A549 (cell line): Measurements from ENCODE around the gene HNRNPUL2. TPM values are rescaled to one million over a fixed set of nuclear protein-coding genes. Genes with fewer than 3 reads are reported as not detected.
A peak's percentile ranks its signal among the peaks of the same experiment; 100 is the strongest.

Experiments used
- ATAC-seq, 2 experiments: fragments of 200-7000 bp in 1 of 2; fragments of >200 bp in 1 of 2; cut with Nextera tagmentation in 1 of 2; cut with Tn5 transposase in 1 of 2; 3 replicates each; pipeline versions ENCODE4 v1.8.0 to v1.9.1; 2018 to 2020; ENCODE audit warnings: mild to moderate bottlenecking in 1 of 2, moderate library complexity in 1 of 2
- CTCF ChIA-PET: fragments of 300-600 bp; sonication (Branson Sonifier 250); formaldehyde crosslinking; extraction: SDS; loops from one replicate; lab custom pipeline; 2021; ENCODE audit warnings: antibody characterized with exemption, inconsistent platforms; lab: Yijun Ruan, JAX
- POLR2A ChIA-PET: fragments of 350-600 bp; formaldehyde crosslinking; extraction: SDS; loops from one replicate; lab custom pipeline; 2021; ENCODE audit warnings: antibody characterized with exemption, inconsistent platforms; lab: Yijun Ruan, JAX
- DNase-seq, 2 experiments: peaks; one replicate each; pipeline versions ENCODE4 v3.0.0 to v3.0.0-alpha.2; 2011 to 2016; ENCODE audit warnings: low read depth in 1 of 2, low spot score in 1 of 2
- FAIRE-seq: peaks from 2 replicates; lab custom pipeline; 2011; peaks lifted over from hg19 to GRCh38; lab: Jason Lieb, UNC
- H3K27ac ChIP-seq, 2 experiments: fragments of >200 bp; sonication (Bioruptor Twin); formaldehyde crosslinking; 3 replicates each; pipeline ENCODE4 v1.5.1; 2016 to 2017
- H3K4me1 ChIP-seq: fragments of >200 bp; sonication (Bioruptor Twin); formaldehyde crosslinking; 3 replicates; pipeline ENCODE4 v1.6.1; 2016
- H3K4me2 ChIP-seq: fragments of >200 bp; sonication (Bioruptor Twin); formaldehyde crosslinking; 3 replicates; pipeline ENCODE4 v1.6.1; 2016
- H3K4me3 ChIP-seq: fragments of >200 bp; sonication (Bioruptor Twin); formaldehyde crosslinking; 3 replicates; pipeline ENCODE4 v1.5.1; 2016
- H3K9me3 ChIP-seq: fragments of >200 bp; sonication (Bioruptor Twin); formaldehyde crosslinking; 3 replicates; pipeline ENCODE4 v1.6.1; 2016
- CHD4 ChIP-seq: fragments of 200-600 bp; sonication (generic); IDR thresholded peaks from 2 replicates; pipeline ENCODE4 v1.6.1; 2016; ENCODE audit warnings: antibody characterized with exemption, mild to moderate bottlenecking, borderline replicate concordance
- E2F6 ChIP-seq: IDR thresholded peaks from 2 replicates; pipeline ENCODE4 v1.6.1; 2012; ENCODE audit warnings: low read depth, borderline replicate concordance
- HOXB13 ChIP-seq: fragments of 250-450 bp; sonication (Bioruptor Pico); IDR thresholded peaks from 2 replicates; pipeline ENCODE4 v1.5.0; 2020; ENCODE audit warnings: low read depth, mild to moderate bottlenecking, moderate library complexity
- MAX ChIP-seq: IDR thresholded peaks from 2 replicates; pipeline ENCODE4 v1.6.1; 2012
- MAZ ChIP-seq: fragments of 150-350 bp; IDR thresholded peaks from 2 replicates; pipeline ENCODE4 v1.6.1; 2014; ENCODE audit warnings: antibody characterized with exemption, low read depth, low read length, borderline replicate concordance
- MYC ChIP-seq: IDR thresholded peaks from 2 replicates; pipeline ENCODE4 v1.6.1; 2012; ENCODE audit warnings: mild to moderate bottlenecking, inconsistent platforms, low read length, improper control_type of control experiment, borderline replicate concordance
- ZNF302 ChIP-seq: fragments of 250-450 bp; sonication (Bioruptor Pico); IDR thresholded peaks from 2 replicates; pipeline ENCODE4 v1.9.0; 2021; ENCODE audit warnings: inconsistent platforms, mild to moderate bottlenecking, moderate library complexity
- WGBS: methylation state at CpG from one replicate; pipeline ENCODE4 v1.1.6; 2017; ENCODE audit errors: missing lambda C conversion rate; 5-methylcytosine and 5-hydroxymethylcytosine counted together
- polyA plus RNA-seq, 4 experiments: library from polyadenylated mRNA; depleted of rRNA in 3 of 4; stranded (reverse); fragments of >200 nt; fragmentation: RNase III in 1 of 4; extraction: RNeasy Plus Mini Kit Qiagen cat#74134 plus additional on column Dnase treatment in 1 of 4; gene quantifications; 2 replicates in 3 of 4; 3 replicates in 1 of 4; pipeline ENCODE4 v1.2.3, GENCODE V29; 2011 to 2017
- small RNA-seq, 6 experiments: library from RNA; depleted of rRNA; stranded (forward); fragments of <200 nt; gene quantifications; one replicate each; pipeline ENCODE3, GENCODE V24; 2012

HNRNPUL2 gene
- polyA plus RNA-seq, 2 of the 4 experiments (the other 2 are of a cell fraction): 31.4 to 74.4 TPM

GRCh38 chr11:62665075-62665598 lies 62.1 kb downstream of the HNRNPUL2 start, which contains the start of the genes C11orf98 and CSKMT (continued):
- TF ChIP-seq MAZ (no peak), ZNF302 (CRISPR knock-in tag) (no peak), MAX (peak; percentile 56; the same call in 1 of the 2 replicates), MYC (peak; percentile 61; the same call in 1 of the 2 replicates)

GRCh38 chr11:62664405-62665074 lies 62.7 kb downstream of the HNRNPUL2 start:
- Histone ChIP-seq H3K4me1 (peaks cover 24% of the 10 kb centered on the region), H3K9me3 (no peaks in the 10 kb centered on the region), H3K4me2 (peak overlapping the region; percentile 64), H3K27ac (peak overlapping the region; percentile 93 to 96), H3K4me3 (peak overlapping the region; percentile 79)
- FAIRE-seq (no peak), DNase-seq (peak in 1 of 2 experiments; percentile 72), ATAC-seq (peak; percentile 70)
- CTCF ChIA-PET: interaction anchor here (0.9 to 1.6 kb wide), 12 partner anchors 8 to 271 kb away, joined by 3 to 6 read pairs (median 4); partner anchors contain the start of genes B3GAT3, LBHD1 and ROM1
- 4% methylated on average over 15 of the region's 36 CpGs for WGBS
- peak; percentile 54; the same call in 1 of the 2 replicates for TF ChIP-seq CHD4
- no peak for TF ChIP-seq HOXB13 (CRISPR knock-in tag)
- TF ChIP-seq E2F6: 0 out of 2 replicates have a peak, but pooled peaks have one; percentile 22
- TF ChIP-seq, all 56 proteins: peak for 2
- POLR2A ChIA-PET: interaction anchor here (0.6 to 5.5 kb wide), 40 partner anchors 8 to 849 kb away, joined by 3 to 91 read pairs (median 6); partner anchors contain the start of genes B3GAT3, EEF1G, EML3 and GANAB

Small RNA genes lying within 50 kb of the gene (small RNA-seq; reads per million reads assigned to genes)
- 0 reads per million in 6 experiments for gene SNORA57

Other genes with a start within 250 kb of the HNRNPUL2 start
- 82.0 and 98.0 TPM in 2 replicates for gene AHNAK, start 180.7 kb downstream of the HNRNPUL2 start, polyA plus RNA-seq (2011; rRNA removed)
- gene AHNAK, start 180.7 kb downstream of the HNRNPUL2 start, polyA plus RNA-seq (2017; fragmentation: RNase III; extraction: RNeasy Plus Mini Kit Qiagen cat#74134 plus additional on column Dnase treatment): 41.5 to 62.9 TPM (median 43.3 TPM) in 3 replicates
- gene EEF1G, start 153.6 kb downstream of the HNRNPUL2 start, polyA plus RNA-seq (2011; rRNA removed): 1,728 and 1,795 TPM in 2 replicates
- 1,570 to 1,588 TPM (median 1,580 TPM) in 3 replicates for gene EEF1G, start 153.6 kb downstream of the HNRNPUL2 start, polyA plus RNA-seq (2017; fragmentation: RNase III; extraction: RNeasy Plus Mini Kit Qiagen cat#74134 plus additional on column Dnase treatment)
- gene TUT1, start 135.9 kb downstream of the HNRNPUL2 start, polyA plus RNA-seq (2011; rRNA removed): 12.9 and 15.5 TPM in 2 replicates
- 9.9 to 11.7 TPM (median 11.1 TPM) in 3 replicates for gene TUT1, start 135.9 kb downstream of the HNRNPUL2 start, polyA plus RNA-seq (2017; fragmentation: RNase III; extraction: RNeasy Plus Mini Kit Qiagen cat#74134 plus additional on column Dnase treatment)
- gene MTA2, start 125.6 kb downstream of the HNRNPUL2 start, polyA plus RNA-seq (2011; rRNA removed): 21.8 and 44.3 TPM in 2 replicates
- gene MTA2, start 125.6 kb downstream of the HNRNPUL2 start, polyA plus RNA-seq (2017; fragmentation: RNase III; extraction: RNeasy Plus Mini Kit Qiagen cat#74134 plus additional on column Dnase treatment): 79.3 to 85.0 TPM (median 84.5 TPM) in 3 replicates
- gene EML3, start 114.7 kb downstream of the HNRNPUL2 start, polyA plus RNA-seq (2011; rRNA removed): 15.2 and 19.7 TPM in 2 replicates
- gene EML3, start 114.7 kb downstream of the HNRNPUL2 start, polyA plus RNA-seq (2017; fragmentation: RNase III; extraction: RNeasy Plus Mini Kit Qiagen cat#74134 plus additional on column Dnase treatment): 21.4 to 28.0 TPM (median 27.2 TPM) in 3 replicates
- 0.92 and 1.6 TPM in 2 replicates for gene ROM1, start 114.2 kb downstream of the HNRNPUL2 start, polyA plus RNA-seq (2011; rRNA removed)
- 2.8 to 3.7 TPM (median 3.2 TPM) in 3 replicates for gene ROM1, start 114.2 kb downstream of the HNRNPUL2 start, polyA plus RNA-seq (2017; fragmentation: RNase III; extraction: RNeasy Plus Mini Kit Qiagen cat#74134 plus additional on column Dnase treatment)
- 19.0 and 20.5 TPM in 2 replicates for gene B3GAT3, start 105.5 kb downstream of the HNRNPUL2 start, polyA plus RNA-seq (2011; rRNA removed)
- 38.1 to 41.0 TPM (median 40.9 TPM) in 3 replicates for gene B3GAT3, start 105.5 kb downstream of the HNRNPUL2 start, polyA plus RNA-seq (2017; fragmentation: RNase III; extraction: RNeasy Plus Mini Kit Qiagen cat#74134 plus additional on column Dnase treatment)
- gene GANAB, start 80.8 kb downstream of the HNRNPUL2 start, polyA plus RNA-seq (2011; rRNA removed): 215 and 308 TPM in 2 replicates
- 206 to 220 TPM (median 214 TPM) in 3 replicates for gene GANAB, start 80.8 kb downstream of the HNRNPUL2 start, polyA plus RNA-seq (2017; fragmentation: RNase III; extraction: RNeasy Plus Mini Kit Qiagen cat#74134 plus additional on column Dnase treatment)
- 9.7 and 12.3 TPM in 2 replicates for gene INTS5, start 74.2 kb downstream of the HNRNPUL2 start, polyA plus RNA-seq (2011; rRNA removed)
- gene INTS5, start 74.2 kb downstream of the HNRNPUL2 start, polyA plus RNA-seq (2017; fragmentation: RNase III; extraction: RNeasy Plus Mini Kit Qiagen cat#74134 plus additional on column Dnase treatment): 11.2 to 11.8 TPM (median 11.3 TPM) in 3 replicates
- 89.1 and 91.7 TPM in 2 replicates for gene C11orf98, start 62.2 kb downstream of the HNRNPUL2 start, polyA plus RNA-seq (2011; rRNA removed)
- 128 to 161 TPM (median 140 TPM) in 3 replicates for gene C11orf98, start 62.2 kb downstream of the HNRNPUL2 start, polyA plus RNA-seq (2017; fragmentation: RNase III; extraction: RNeasy Plus Mini Kit Qiagen cat#74134 plus additional on column Dnase treatment)
- gene CSKMT, start 62.1 kb downstream of the HNRNPUL2 start, polyA plus RNA-seq (2011; rRNA removed): 5.4 and 5.7 TPM in 2 replicates
- gene CSKMT, start 62.1 kb downstream of the HNRNPUL2 start, polyA plus RNA-seq (2017; fragmentation: RNase III; extraction: RNeasy Plus Mini Kit Qiagen cat#74134 plus additional on column Dnase treatment): 12.9 to 18.2 TPM (median 14.3 TPM) in 3 replicates
- 13.9 and 20.2 TPM in 2 replicates for gene UQCC3, start 55.8 kb downstream of the HNRNPUL2 start, polyA plus RNA-seq (2011; rRNA removed)
- 27.8 to 31.1 TPM (median 28.7 TPM) in 3 replicates for gene UQCC3, start 55.8 kb downstream of the HNRNPUL2 start, polyA plus RNA-seq (2017; fragmentation: RNase III; extraction: RNeasy Plus Mini Kit Qiagen cat#74134 plus additional on column Dnase treatment)
- 4.1 and 5.3 TPM in 2 replicates for gene LBHD1, start 55.2 kb downstream of the HNRNPUL2 start, polyA plus RNA-seq (2011; rRNA removed)
- gene LBHD1, start 55.2 kb downstream of the HNRNPUL2 start, polyA plus RNA-seq (2017; fragmentation: RNase III; extraction: RNeasy Plus Mini Kit Qiagen cat#74134 plus additional on column Dnase treatment): 4.9 to 8.3 TPM (median 6.8 TPM) in 3 replicates
- gene UBXN1, start 48.4 kb downstream of the HNRNPUL2 start, polyA plus RNA-seq (2011; rRNA removed): 56.8 and 120 TPM in 2 replicates
- 110 to 117 TPM (median 117 TPM) in 3 replicates for gene UBXN1, start 48.4 kb downstream of the HNRNPUL2 start, polyA plus RNA-seq (2017; fragmentation: RNase III; extraction: RNeasy Plus Mini Kit Qiagen cat#74134 plus additional on column Dnase treatment)
- 0.03 and 0.04 TPM in 2 replicates for gene LRRN4CL, start 37.9 kb downstream of the HNRNPUL2 start, polyA plus RNA-seq (2011; rRNA removed)
- 0.03 to 0.08 TPM (median 0.08 TPM) in 3 replicates for gene LRRN4CL, start 37.9 kb downstream of the HNRNPUL2 start, polyA plus RNA-seq (2017; fragmentation: RNase III; extraction: RNeasy Plus Mini Kit Qiagen cat#74134 plus additional on column Dnase treatment)
- gene BSCL2, start 20.0 kb downstream of the HNRNPUL2 start, polyA plus RNA-seq (2011; rRNA removed): 63.9 and 101 TPM in 2 replicates
- 63.0 to 72.4 TPM (median 64.5 TPM) in 3 replicates for gene BSCL2, start 20.0 kb downstream of the HNRNPUL2 start, polyA plus RNA-seq (2017; fragmentation: RNase III; extraction: RNeasy Plus Mini Kit Qiagen cat#74134 plus additional on column Dnase treatment)
- not detected in 2 replicates for gene GNG3, start 19.8 kb downstream of the HNRNPUL2 start, polyA plus RNA-seq (2011; rRNA removed)
- gene GNG3, start 19.8 kb downstream of the HNRNPUL2 start, polyA plus RNA-seq (2017; fragmentation: RNase III; extraction: RNeasy Plus Mini Kit Qiagen cat#74134 plus additional on column Dnase treatment): 0.15 TPM in 1 of 3 replicates, not detected in the others
- 42.6 and 44.0 TPM in 2 replicates for gene TTC9C, start 1.0 kb upstream of the HNRNPUL2 start, polyA plus RNA-seq (2011; rRNA removed)
- gene TTC9C, start 1.0 kb upstream of the HNRNPUL2 start, polyA plus RNA-seq (2017; fragmentation: RNase III; extraction: RNeasy Plus Mini Kit Qiagen cat#74134 plus additional on column Dnase treatment): 32.6 to 34.1 TPM (median 33.5 TPM) in 3 replicates
- gene ZBTB3, start 26.7 kb upstream of the HNRNPUL2 start, polyA plus RNA-seq (2011; rRNA removed): 3.0 and 3.1 TPM in 2 replicates
- 1.4 to 2.2 TPM (median 2.0 TPM) in 3 replicates for gene ZBTB3, start 26.7 kb upstream of the HNRNPUL2 start, polyA plus RNA-seq (2017; fragmentation: RNase III; extraction: RNeasy Plus Mini Kit Qiagen cat#74134 plus additional on column Dnase treatment)
- gene POLR2G, start 34.1 kb upstream of the HNRNPUL2 start, polyA plus RNA-seq (2011; rRNA removed): 308 and 324 TPM in 2 replicates
- 186 to 199 TPM (median 188 TPM) in 3 replicates for gene POLR2G, start 34.1 kb upstream of the HNRNPUL2 start, polyA plus RNA-seq (2017; fragmentation: RNase III; extraction: RNeasy Plus Mini Kit Qiagen cat#74134 plus additional on column Dnase treatment)
- 14.0 and 17.5 TPM in 2 replicates for gene TAF6L, start 43.9 kb upstream of the HNRNPUL2 start, polyA plus RNA-seq (2011; rRNA removed)
- 20.8 to 23.5 TPM (median 22.7 TPM) in 3 replicates for gene TAF6L, start 43.9 kb upstream of the HNRNPUL2 start, polyA plus RNA-seq (2017; fragmentation: RNase III; extraction: RNeasy Plus Mini Kit Qiagen cat#74134 plus additional on column Dnase treatment)
- 64.7 and 105 TPM in 2 replicates for gene TMEM179B, start 59.9 kb upstream of the HNRNPUL2 start, polyA plus RNA-seq (2011; rRNA removed)
- 57.6 to 64.4 TPM (median 62.8 TPM) in 3 replicates for gene TMEM179B, start 59.9 kb upstream of the HNRNPUL2 start, polyA plus RNA-seq (2017; fragmentation: RNase III; extraction: RNeasy Plus Mini Kit Qiagen cat#74134 plus additional on column Dnase treatment)
- gene TMEM223, start 64.5 kb upstream of the HNRNPUL2 start, polyA plus RNA-seq (2011; rRNA removed): 20.6 and 26.5 TPM in 2 replicates
- 20.1 to 24.3 TPM (median 23.5 TPM) in 3 replicates for gene TMEM223, start 64.5 kb upstream of the HNRNPUL2 start, polyA plus RNA-seq (2017; fragmentation: RNase III; extraction: RNeasy Plus Mini Kit Qiagen cat#74134 plus additional on column Dnase treatment)
- gene NXF1, start 78.0 kb upstream of the HNRNPUL2 start, polyA plus RNA-seq (2011; rRNA removed): 35.5 and 50.7 TPM in 2 replicates
- 46.6 to 47.7 TPM (median 46.9 TPM) in 3 replicates for gene NXF1, start 78.0 kb upstream of the HNRNPUL2 start, polyA plus RNA-seq (2017; fragmentation: RNase III; extraction: RNeasy Plus Mini Kit Qiagen cat#74134 plus additional on column Dnase treatment)
- gene STX5, start 104.6 kb upstream of the HNRNPUL2 start, polyA plus RNA-seq (2011; rRNA removed): 30.3 and 32.3 TPM in 2 replicates
- gene STX5, start 104.6 kb upstream of the HNRNPUL2 start, polyA plus RNA-seq (2017; fragmentation: RNase III; extraction: RNeasy Plus Mini Kit Qiagen cat#74134 plus additional on column Dnase treatment): 16.8 to 21.0 TPM (median 19.5 TPM) in 3 replicates
- gene TEX54, start 105.4 kb upstream of the HNRNPUL2 start, polyA plus RNA-seq (2011; rRNA removed): not detected in 2 replicates
- not detected in 3 replicates for gene TEX54, start 105.4 kb upstream of the HNRNPUL2 start, polyA plus RNA-seq (2017; fragmentation: RNase III; extraction: RNeasy Plus Mini Kit Qiagen cat#74134 plus additional on column Dnase treatment)
- 47.6 and 52.9 TPM in 2 replicates for gene WDR74, start 112.1 kb upstream of the HNRNPUL2 start, polyA plus RNA-seq (2011; rRNA removed)
- gene WDR74, start 112.1 kb upstream of the HNRNPUL2 start, polyA plus RNA-seq (2017; fragmentation: RNase III; extraction: RNeasy Plus Mini Kit Qiagen cat#74134 plus additional on column Dnase treatment): 88.9 to 100 TPM (median 90.6 TPM) in 3 replicates
- gene SLC3A2, start 153.4 kb upstream of the HNRNPUL2 start, polyA plus RNA-seq (2011; rRNA removed): 1,064 and 1,133 TPM in 2 replicates
- 906 to 1,102 TPM (median 1,007 TPM) in 3 replicates for gene SLC3A2, start 153.4 kb upstream of the HNRNPUL2 start, polyA plus RNA-seq (2017; fragmentation: RNase III; extraction: RNeasy Plus Mini Kit Qiagen cat#74134 plus additional on column Dnase treatment)
- not detected in 2 replicates for gene CHRM1, start 193.9 kb upstream of the HNRNPUL2 start, polyA plus RNA-seq (2011; rRNA removed)
- gene CHRM1, start 193.9 kb upstream of the HNRNPUL2 start, polyA plus RNA-seq (2017; fragmentation: RNase III; extraction: RNeasy Plus Mini Kit Qiagen cat#74134 plus additional on column Dnase treatment): not detected in 3 replicates